ENCODE measurements around the gene LYPD5. TPM values are rescaled to one million over a fixed set of nuclear protein-coding genes. Genes with fewer than 3 reads are reported as not detected.
A peak's percentile ranks its signal among the peaks of the same experiment; 100 is the strongest.
"Not testable (repeated sequence)": the region's sequence is repeated elsewhere in the genome, so short reads cannot be mapped to it uniquely, and the experiment has no call there.

The LYPD5 gene
- total RNA-seq, 6 experiments from 2014 or later: 0.11 to 0.81 (median 0.34) TPM; not detected in 1

- Mint-ChIP-seq H3K4me1 (ENCODE audit: low read depth) (peaks cover 61% of the 10 kb centered on the region), H3K9me3 (no peaks in the 10 kb centered on the region), H3K4me3 (no peak overlapping the region), H3K27ac (no peak overlapping the region), H3K27me3 (ENCODE audit: insufficient read depth) (no peaks in the 10 kb centered on the region), H3K36me3 (ENCODE audit: low read depth) (no peaks in the 10 kb centered on the region)
- DNase-seq: no peak
- TF ChIP-seq CTCF (IDR thresholded peaks at IDR 0.05): no peak
These were observed 23.0 kb downstream of the LYPD5 start for GRCh38 chr19:43779147-43779819.

- DNase-seq: no peak
- Mint-ChIP-seq H3K27ac (no peak overlapping the region), H3K27me3 (ENCODE audit: insufficient read depth) (peaks cover 1% of the 10 kb centered on the region; the same call in 1 of the 2 replicates), H3K9me3 (no peaks in the 10 kb centered on the region), H3K4me3 (no peak overlapping the region), H3K4me1 (ENCODE audit: low read depth) (peaks cover 55% of the 10 kb centered on the region), H3K36me3 (ENCODE audit: low read depth) (no peaks in the 10 kb centered on the region)
- TF ChIP-seq CTCF (IDR thresholded peaks at IDR 0.05): no peak
These were observed 23.6 kb downstream of the LYPD5 start for GRCh38 chr19:43778651-43779050.

GRCh38 chr19:43777163-43777695, 25.0 kb downstream of the LYPD5 start:
- Mint-ChIP-seq H3K36me3 (ENCODE audit: low read depth) (no peaks in the 10 kb centered on the region), H3K4me3 (no peak overlapping the region), H3K4me1 (ENCODE audit: low read depth) (peaks cover 45% of the 10 kb centered on the region), H3K9me3 (no peaks in the 10 kb centered on the region), H3K27me3 (ENCODE audit: insufficient read depth) (peaks cover 2% of the 10 kb centered on the region), H3K27ac (0 out of 2 replicates have a peak overlapping the region, but pooled peaks have one; percentile 36)
- no peak for TF ChIP-seq CTCF (IDR thresholded peaks at IDR 0.05)
- no peak for DNase-seq

GRCh38 chr19:43776286-43776685, 26.0 kb downstream of the LYPD5 start:
- Mint-ChIP-seq H3K4me1 (ENCODE audit: low read depth) (peaks cover 37% of the 10 kb centered on the region), H3K27me3 (ENCODE audit: insufficient read depth) (peaks cover 3% of the 10 kb centered on the region), H3K9me3 (no peaks in the 10 kb centered on the region), H3K4me3 (no peak overlapping the region), H3K27ac (no peak overlapping the region), H3K36me3 (ENCODE audit: low read depth) (no peaks in the 10 kb centered on the region)
- DNase-seq: no peak
- TF ChIP-seq CTCF (IDR thresholded peaks at IDR 0.05): no peak

GRCh38 chr19:43775299-43775890, 26.9 kb downstream of the LYPD5 start:
- no peak for TF ChIP-seq CTCF (IDR thresholded peaks at IDR 0.05)
- no peaks in the 10 kb centered on the region for H3K36me3 Mint-ChIP-seq (ENCODE audit: low read depth)
- DNase-seq: no peak
- no peak overlapping the region for H3K4me3 Mint-ChIP-seq
- H3K4me1 Mint-ChIP-seq (ENCODE audit: low read depth): peaks cover 31% of the 10 kb centered on the region
- no peaks in the 10 kb centered on the region for H3K9me3 Mint-ChIP-seq
- no peak overlapping the region for H3K27ac Mint-ChIP-seq
- H3K27me3 Mint-ChIP-seq (ENCODE audit: insufficient read depth): peaks cover 4% of the 10 kb centered on the region

- Mint-ChIP-seq H3K4me1 (ENCODE audit: low read depth) (peaks cover 30% of the 10 kb centered on the region), H3K4me3 (peak overlapping the region; percentile 57)
- H3K27me3 Mint-ChIP-seq (ENCODE audit: insufficient read depth); H3K9me3 Mint-ChIP-seq; DNase-seq; H3K27ac Mint-ChIP-seq; H3K36me3 Mint-ChIP-seq (ENCODE audit: low read depth): not testable (repeated sequence)
These were observed 27.3 kb downstream of the LYPD5 start for GRCh38 chr19:43774940-43775258.
